Endothelial cell of umbilical vein (primary cell): Measurements from ENCODE around the gene TRAPPC4. TPM values are rescaled to one million over a fixed set of nuclear protein-coding genes. Genes with fewer than 3 reads are reported as not detected.

ENCODE experiments used
- BruUV-seq: library from RNA; stranded (reverse); fragments of 400-500 nt; replicated peaks from 2 replicates; lab custom pipeline; 2021; lab: Mats Ljungman, UMichigan
- CTCF ChIA-PET: fragments of 300-600, 350-600 bp; sonication (Branson Sonifier 250); formaldehyde crosslinking; loops from one replicate; lab custom pipeline; 2021; ENCODE audit warnings: antibody characterized with exemption, inconsistent platforms; lab: Charles Lee
- POLR2A ChIA-PET: fragments of 300-600, 350-600 bp; sonication (Branson Sonifier 250); formaldehyde crosslinking; loops from one replicate; lab custom pipeline; 2021; ENCODE audit warnings: antibody characterized with exemption, inconsistent platforms; lab: Charles Lee
- DNase-seq: peaks from one replicate; pipeline ENCODE4 v3.0.0-alpha.2; 2011; ENCODE audit warnings: low read depth, low spot score
- FAIRE-seq: peaks from 2 replicates; lab custom pipeline; 2011; peaks lifted over from hg19 to GRCh38; lab: Jason Lieb, UNC
- H2AFZ ChIP-seq: 2 replicates; pipeline ENCODE4 v1.6.0; 2012; ENCODE audit warnings: low read depth, low read length, control low read depth, inconsistent platforms
- H3K27ac ChIP-seq: 2 replicates; pipeline ENCODE4 v1.5.1; 2011; ENCODE audit warnings: low read depth, mild to moderate bottlenecking, control low read depth, low read length, moderate library complexity; ENCODE audit not compliant: insufficient read depth
- H3K27me3 ChIP-seq, 2 experiments: 2 replicates each; pipeline versions ENCODE4 v1.6.0 to v1.6.1; 2011; ENCODE audit warnings: low read length in 2 of 2, mixed read lengths in 1 of 2; ENCODE audit not compliant: control insufficient read depth in 2 of 2, insufficient read depth in 2 of 2
- H3K36me3 ChIP-seq, 2 experiments: 2 replicates in 1 of 2; 3 replicates in 1 of 2; pipeline ENCODE4 v1.5.1; 2011; ENCODE audit warnings: low read length in 2 of 2, mild to moderate bottlenecking in 1 of 2, moderate library complexity in 1 of 2; ENCODE audit not compliant: control insufficient read depth in 2 of 2, insufficient read depth in 2 of 2; ENCODE audit errors: extremely low read depth in 1 of 2
- H3K4me1 ChIP-seq: 3 replicates; pipeline ENCODE4 v1.5.1; 2011; ENCODE audit warnings: mild to moderate bottlenecking, low read length; ENCODE audit not compliant: control insufficient read depth, insufficient read depth; ENCODE audit errors: extremely low read depth
- H3K4me2 ChIP-seq: 2 replicates; pipeline ENCODE4 v1.6.1; 2011; ENCODE audit warnings: low read length, control low read depth, mixed read lengths; ENCODE audit not compliant: insufficient read depth
- H3K4me3 ChIP-seq, 3 experiments: fragments of 200-600 bp in 1 of 3; sonication (generic), shearing (Covaris generic) in 1 of 3; replicated peaks in 1 of 3; 2 replicates each; pipeline ENCODE4 v1.5.1; 2011 to 2016; ENCODE audit warnings: control low read depth in 3 of 3, low read length in 3 of 3, mild to moderate bottlenecking in 2 of 3, inconsistent platforms in 1 of 3, low read depth in 1 of 3, moderate library complexity in 1 of 3; ENCODE audit not compliant: insufficient read depth in 1 of 3
- H3K79me2 ChIP-seq: 2 replicates; pipeline ENCODE4 v1.6.0; 2012; ENCODE audit warnings: low read length, inconsistent platforms; ENCODE audit not compliant: control insufficient read depth, insufficient read depth
- H3K9ac ChIP-seq: replicated peaks from 2 replicates; pipeline ENCODE3; 2011; ENCODE audit warnings: low read length, control low read depth; ENCODE audit not compliant: insufficient read depth; ENCODE audit errors: extremely low read depth
- H3K9me1 ChIP-seq: replicated peaks from 3 replicates; pipeline ENCODE4 v1.6.0; 2011; ENCODE audit warnings: mild to moderate bottlenecking, low read length; ENCODE audit not compliant: control insufficient read depth, insufficient read depth; ENCODE audit errors: extremely low read depth
- H3K9me3 ChIP-seq: replicated peaks from 2 replicates; pipeline ENCODE4 v1.5.1; 2012; ENCODE audit warnings: low read length, inconsistent platforms; ENCODE audit not compliant: control insufficient read depth, insufficient read depth
- H4K20me1 ChIP-seq: replicated peaks from 2 replicates; pipeline ENCODE3; 2011; ENCODE audit warnings: mild to moderate bottlenecking, low read length; ENCODE audit not compliant: control insufficient read depth, insufficient read depth; ENCODE audit errors: extremely low read depth
- EZH2 ChIP-seq: IDR thresholded peaks from 2 replicates; pipeline ENCODE4 v1.6.1; 2012; ENCODE audit warnings: borderline replicate concordance, low read depth, mild to moderate bottlenecking, moderate library complexity, low read length, inconsistent platforms; ENCODE audit not compliant: severe bottlenecking
- FOS ChIP-seq: IDR thresholded peaks from 2 replicates; pipeline ENCODE4 v1.6.1; 2011; ENCODE audit warnings: mild to moderate bottlenecking, low read length, moderate library complexity, borderline replicate concordance; ENCODE audit not compliant: insufficient read depth
- GATA2 ChIP-seq: IDR thresholded peaks from 2 replicates; pipeline ENCODE4 v1.7.0; 2011; ENCODE audit warnings: low read depth, mild to moderate bottlenecking, moderate library complexity, mixed read lengths, low read length; ENCODE audit not compliant: insufficient read length, insufficient read depth
- JUN ChIP-seq: IDR thresholded peaks from 2 replicates; pipeline ENCODE4 v1.6.1; 2011; ENCODE audit warnings: borderline replicate concordance, low read depth; ENCODE audit not compliant: insufficient read length, insufficient read depth
- MYC ChIP-seq: IDR thresholded peaks from one replicate; pipeline ENCODE4 v1.6.1; 2011; ENCODE audit warnings: mild to moderate bottlenecking, low read depth, low read length
- POLR2A ChIP-seq: IDR thresholded peaks from 2 replicates; pipeline ENCODE4 v1.6.1; 2012; ENCODE audit warnings: low read depth, mild to moderate bottlenecking, control low read depth, low read length
- POLR2AphosphoS5 ChIP-seq: IDR thresholded peaks from 2 replicates; pipeline ENCODE4 v1.6.1; 2012; ENCODE audit warnings: low read depth, mild to moderate bottlenecking, control low read depth, low read length, moderate library complexity; ENCODE audit not compliant: insufficient read depth
- dilution Hi-C: fragments of 300-500 bp; cut with MboI; formaldehyde crosslinking; loops from one replicate; pipeline ENCODE4 v1.15.0; 2019; ENCODE audit warnings: low sequenced_read_pairs; ENCODE audit not compliant: extremely low pct_ligation_motif_present
- intact Hi-C: fragments of 100-400 bp; cut with micrococcal nuclease; formaldehyde crosslinking; loops from one replicate; pipeline ENCODE4 v1.10.0; 2022
- polyA plus RNA-seq, 4 experiments: library from polyadenylated mRNA; depleted of rRNA in 3 of 4; stranded (reverse) in 3 of 4; unstranded in 1 of 4; fragments of >200 nt; gene quantifications; 2 replicates each; pipeline versions ENCODE4 v1.2.1 to v1.2.3, GENCODE V29; 2011 to 2012; ENCODE audit warnings: missing spikeins in 1 of 4
- total RNA-seq: library from RNA; stranded (reverse); gene quantifications from 2 replicates; pipeline ENCODE4 v1.2.3, GENCODE V29; 2021
- TF ChIP-seq, protein P1 (sequence below): IDR thresholded peaks from 2 replicates; pipeline ENCODE4 v1.6.1; 2011; ENCODE audit not compliant: insufficient read depth, insufficient read length
- TF ChIP-seq, protein P2 (sequence below), 2 donors: IDR thresholded peaks; 1 replicate in 1 of 2; 2 replicates in 1 of 2; pipeline ENCODE4 v1.5.1; 2011; ENCODE audit warnings: low read length in 2 of 2, mild to moderate bottlenecking in 2 of 2, moderate library complexity in 2 of 2, control low read depth in 1 of 2, inconsistent platforms in 1 of 2, low read depth in 1 of 2; ENCODE audit not compliant: insufficient read depth in 1 of 2; ENCODE audit errors: extremely low read depth in 1 of 2

Gene TRAPPC4
- total and polyA plus RNA-seq, 2 donors (not counting 3 experiments of a cell fraction or from before 2014, with no cell fraction given) = 64.2 to 224 TPM

DNA sequence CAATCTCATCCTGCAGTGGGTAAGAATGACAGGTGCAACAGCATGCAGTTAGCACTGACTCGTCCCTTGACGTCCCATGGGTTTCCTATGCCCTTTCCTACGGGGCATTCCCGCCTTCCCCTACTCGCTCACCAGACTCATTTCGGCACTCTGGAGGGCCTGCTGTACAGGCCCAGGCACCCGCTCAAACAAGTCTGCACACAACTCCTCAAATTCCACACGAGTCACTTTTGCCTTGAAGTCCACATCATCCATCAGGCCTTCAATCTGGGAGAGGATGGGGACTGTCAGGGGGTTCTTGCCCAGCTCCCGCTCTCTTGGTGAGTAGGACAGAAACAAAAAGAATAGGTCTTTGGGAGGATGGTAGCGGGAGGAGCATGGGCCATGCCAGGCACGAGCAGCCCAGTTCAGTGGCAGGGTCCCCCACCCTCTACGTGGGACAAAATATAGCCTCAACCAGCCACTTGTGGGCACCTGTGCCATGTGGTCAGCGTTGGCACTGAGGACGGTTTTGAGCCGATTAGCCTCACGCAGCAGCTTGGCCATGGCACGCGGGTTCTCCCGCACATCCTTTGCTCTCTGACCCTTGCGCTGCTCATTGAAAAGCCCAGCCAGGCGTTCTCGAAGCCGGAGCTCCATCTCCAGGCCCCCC, 33.7 kb downstream of the TRAPPC4 start:
- H3K9ac ChIP-seq = no peak overlapping the region
- H3K4me3 ChIP-seq = no peak overlapping the region
- H3K27me3 ChIP-seq = no peaks in the 10 kb centered on the region
- H3K9me3 ChIP-seq = no peaks in the 10 kb centered on the region
- TF ChIP-seq, protein P1, sequence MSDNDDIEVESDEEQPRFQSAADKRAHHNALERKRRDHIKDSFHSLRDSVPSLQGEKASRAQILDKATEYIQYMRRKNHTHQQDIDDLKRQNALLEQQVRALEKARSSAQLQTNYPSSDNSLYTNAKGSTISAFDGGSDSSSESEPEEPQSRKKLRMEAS = no peak
- TF ChIP-seq POLR2A (no peak), JUN (no peak), EZH2 (no peak), MYC (no peak), POLR2AphosphoS5 (no peak), FOS (no peak), GATA2 (no peak)
- TF ChIP-seq, protein P2, sequence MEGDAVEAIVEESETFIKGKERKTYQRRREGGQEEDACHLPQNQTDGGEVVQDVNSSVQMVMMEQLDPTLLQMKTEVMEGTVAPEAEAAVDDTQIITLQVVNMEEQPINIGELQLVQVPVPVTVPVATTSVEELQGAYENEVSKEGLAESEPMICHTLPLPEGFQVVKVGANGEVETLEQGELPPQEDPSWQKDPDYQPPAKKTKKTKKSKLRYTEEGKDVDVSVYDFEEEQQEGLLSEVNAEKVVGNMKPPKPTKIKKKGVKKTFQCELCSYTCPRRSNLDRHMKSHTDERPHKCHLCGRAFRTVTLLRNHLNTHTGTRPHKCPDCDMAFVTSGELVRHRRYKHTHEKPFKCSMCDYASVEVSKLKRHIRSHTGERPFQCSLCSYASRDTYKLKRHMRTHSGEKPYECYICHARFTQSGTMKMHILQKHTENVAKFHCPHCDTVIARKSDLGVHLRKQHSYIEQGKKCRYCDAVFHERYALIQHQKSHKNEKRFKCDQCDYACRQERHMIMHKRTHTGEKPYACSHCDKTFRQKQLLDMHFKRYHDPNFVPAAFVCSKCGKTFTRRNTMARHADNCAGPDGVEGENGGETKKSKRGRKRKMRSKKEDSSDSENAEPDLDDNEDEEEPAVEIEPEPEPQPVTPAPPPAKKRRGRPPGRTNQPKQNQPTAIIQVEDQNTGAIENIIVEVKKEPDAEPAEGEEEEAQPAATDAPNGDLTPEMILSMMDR (IDR thresholded peaks at IDR 0.05; ENCODE audit: extremely low read depth in 1 of 2, insufficient read depth in 1 of 2, low read depth in 1 of 2, low read length in 2 of 2) = no peak
- H4K20me1 ChIP-seq = no peaks in the 10 kb centered on the region
- H3K36me3 ChIP-seq = peaks cover 27 to 68% of the 10 kb centered on the region in 2 experiments
- POLR2A ChIA-PET = no interaction called here
- intact Hi-C loops (no loop called here), dilution Hi-C loops (no loop called here)
- no peak overlapping the region for H2AFZ ChIP-seq
- no peak overlapping the region for H3K4me2 ChIP-seq
- DNase-seq (no peak), FAIRE-seq (no peak)
- no peaks in the 10 kb centered on the region for H3K9me1 ChIP-seq
- BruUV-seq = no TSS peak
- CTCF ChIA-PET = no interaction called here
- H3K27ac ChIP-seq = no peak overlapping the region
- H3K79me2 ChIP-seq = peaks cover 19% of the 10 kb centered on the region
- H3K4me1 ChIP-seq = peaks cover 9% of the 10 kb centered on the region
